ENCODE results near the gene PSMG2.

DNA sequence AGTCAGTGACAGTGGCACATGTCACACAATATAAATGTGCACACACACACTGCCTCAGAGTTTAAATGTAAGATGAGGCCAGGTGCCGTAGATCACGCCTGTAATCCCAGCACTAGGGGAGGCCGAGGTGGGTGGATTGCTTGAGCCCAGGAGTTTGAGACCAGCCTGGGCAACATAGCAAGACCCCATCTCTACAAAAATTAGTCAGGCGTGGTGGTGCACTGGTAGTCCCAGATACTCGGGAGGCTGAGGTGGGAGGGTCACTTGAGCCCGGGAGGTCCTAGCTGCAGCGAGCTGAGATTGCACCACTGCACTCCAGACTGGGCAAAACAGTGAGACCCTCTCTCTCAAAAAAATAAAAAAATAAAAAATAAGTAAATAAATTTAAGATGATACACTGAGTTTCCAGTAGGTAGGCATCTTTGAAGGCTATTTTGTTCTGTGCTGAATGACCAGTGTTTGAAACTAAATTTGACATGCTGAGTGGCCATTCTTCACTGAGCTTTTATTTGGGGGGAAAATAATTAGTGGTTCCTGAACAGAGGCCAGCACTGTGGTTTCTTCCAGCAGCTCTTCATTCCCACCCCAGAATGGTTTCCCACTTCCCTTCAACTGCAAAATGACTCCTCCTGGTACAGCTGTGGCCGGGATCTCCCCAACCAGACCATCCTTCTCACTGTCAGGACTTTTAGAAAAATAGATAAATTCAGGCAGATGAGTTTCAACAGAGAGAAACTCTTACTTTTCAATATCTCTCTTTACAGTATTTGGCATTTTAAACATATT, 44.9 kb downstream of the PSMG2 start:
- TF ChIP-seq EP300 (IDR thresholded peaks at IDR 0.05; ENCODE audit: borderline replicate concordance in 1 of 2, low read depth in 1 of 2, low read length in 1 of 2), result no peak
- no peak for TF ChIP-seq EZH2phosphoT487 (IDR thresholded peaks at IDR 0.05; ENCODE audit: borderline replicate concordance, low read depth)
- no peak for TF ChIP-seq POLR2AphosphoS5 (IDR thresholded peaks at IDR 0.05; ENCODE audit: low read depth, low read length)
- TF ChIP-seq TAF1 (IDR thresholded peaks at IDR 0.05; ENCODE audit: borderline replicate concordance, low read depth, low read length), result no peak
